AG09319 (cell line): Measurements from ENCODE around the gene FOXE3.

Experiments used
- DNase-seq: peaks from one replicate; pipeline ENCODE4 v3.0.0-alpha.2; 2010; ENCODE audit warnings: low read depth; ENCODE audit errors: extremely low read depth
- CTCF ChIP-seq: IDR thresholded peaks from 2 replicates; pipeline ENCODE4 v1.5.1; 2011; ENCODE audit warnings: low read depth, mild to moderate bottlenecking, inconsistent platforms, low read length, moderate library complexity

FOXE3 gene

GRCh38 chr1:47403321-47403910 lies 12.7 kb upstream of the FOXE3 start:
- TF ChIP-seq CTCF = no peak
- no peak for DNase-seq

- no peak for TF ChIP-seq CTCF
- DNase-seq = no peak
These were observed 10.4 kb upstream of the FOXE3 start for GRCh38 chr1:47405697-47406096.

GRCh38 chr1:47406966-47407365 lies 9.1 kb upstream of the FOXE3 start:
- DNase-seq = no peak
- no peak for TF ChIP-seq CTCF

GRCh38 chr1:47407481-47407880 lies 8.6 kb upstream of the FOXE3 start:
- DNase-seq = no peak
- no peak for TF ChIP-seq CTCF

- TF ChIP-seq CTCF = no peak
- no peak for DNase-seq
These were observed 6.6 kb upstream of the FOXE3 start for GRCh38 chr1:47409311-47410067.

GRCh38 chr1:47410068-47410455 lies 6.0 kb upstream of the FOXE3 start:
- no peak for DNase-seq
- no peak for TF ChIP-seq CTCF

- DNase-seq = no peak
- no peak for TF ChIP-seq CTCF
These were observed 4.6 kb upstream of the FOXE3 start for GRCh38 chr1:47411436-47411835.
